Measurements from ENCODE around the gene DNMT3A. TPM values are rescaled to one million over a fixed set of nuclear protein-coding genes. Genes with fewer than 3 reads are reported as not detected.
A peak's percentile ranks its signal among the peaks of the same experiment; 100 is the strongest.

Gene DNMT3A
- polyA plus RNA-seq, 12 donors: 44.6 to 244 (median 56.8) TPM

- no peak for DNase-seq
Observed at GRCh38 chr2:25328152-25329085, 13.3 kb downstream of the DNMT3A start.

GRCh38 chr2:25326326-25327013, 15.3 kb downstream of the DNMT3A start:
- DNase-seq: no peak

DNA sequence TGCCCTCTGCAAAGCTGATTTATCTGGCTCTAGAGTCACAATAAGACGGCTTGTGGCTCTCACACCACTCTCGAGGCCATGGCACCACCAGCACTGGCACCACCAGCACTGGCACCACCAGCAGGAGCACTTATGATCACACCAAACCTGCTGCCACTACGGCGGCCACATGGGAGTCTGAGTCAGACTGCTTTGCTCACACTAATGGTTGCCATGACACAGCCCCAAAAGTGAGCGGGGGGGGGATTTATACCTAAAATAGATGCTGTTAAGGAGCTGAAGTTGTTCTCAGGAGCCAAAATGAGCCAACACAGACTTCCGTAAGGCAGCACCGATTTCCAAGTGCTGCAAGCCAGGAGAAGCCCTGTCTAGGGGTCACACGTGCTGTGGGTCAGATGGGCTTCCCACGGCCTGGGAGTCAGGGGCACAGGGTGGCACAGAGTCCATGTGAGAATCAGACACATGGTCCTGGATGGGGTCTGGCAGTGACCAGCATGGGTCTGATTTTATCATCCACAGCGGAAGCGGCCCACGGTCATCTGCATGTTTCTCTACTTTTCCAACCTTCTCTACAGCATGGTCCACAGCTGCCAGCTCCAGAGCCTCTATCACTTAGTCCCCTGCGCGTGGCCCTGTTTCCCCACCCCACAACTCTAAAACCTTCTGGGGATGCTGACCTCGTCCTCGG, 16.7 kb downstream of the DNMT3A start:
- DNase-seq: no peak

DNA sequence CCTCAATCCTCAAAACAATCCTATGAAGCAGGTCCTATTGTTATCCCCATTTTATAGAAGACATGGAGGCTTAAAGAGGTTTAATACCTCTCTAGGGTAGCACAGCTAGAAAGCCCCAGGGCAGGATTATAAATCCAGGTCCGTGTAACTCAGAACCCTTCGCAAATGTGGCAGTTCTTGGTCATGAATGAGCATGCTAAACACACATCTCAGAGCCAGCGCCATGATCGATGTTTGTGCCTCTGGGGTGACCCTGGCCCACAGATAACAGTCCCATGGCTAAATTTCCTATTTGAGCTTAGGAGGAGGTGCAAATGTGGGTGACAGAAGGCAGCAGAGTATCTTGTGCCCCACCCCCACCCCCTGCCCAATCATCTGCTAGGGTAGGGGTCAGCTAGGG, 17.5 kb downstream of the DNMT3A start:
- no peak for DNase-seq

- no peak for DNase-seq
Observed at GRCh38 chr2:25323610-25324189, 18.0 kb downstream of the DNMT3A start.

- no peak for DNase-seq
Observed at GRCh38 chr2:25323042-25323514, 18.6 kb downstream of the DNMT3A start.

DNA sequence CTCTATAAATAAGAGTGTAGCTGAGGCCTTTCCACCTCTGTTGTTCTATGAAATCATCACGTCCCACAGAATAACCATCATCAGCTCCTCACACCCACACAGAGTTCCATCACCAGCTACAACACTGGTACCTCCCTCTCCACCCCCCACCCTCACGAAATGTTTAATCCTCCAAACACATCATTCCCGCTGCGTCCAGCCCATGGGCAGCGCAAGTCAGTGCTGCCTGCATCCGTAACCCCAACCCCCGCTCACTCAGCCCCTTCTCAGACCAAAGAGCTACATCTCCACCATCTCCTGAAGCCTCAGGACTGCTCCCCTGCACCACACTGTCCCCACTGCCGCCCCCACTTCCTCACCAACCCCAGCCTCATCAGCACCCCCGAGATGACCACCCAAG, 19.4 kb downstream of the DNMT3A start:
- no peak for DNase-seq

- DNase-seq: no peak
Observed at GRCh38 chr2:25320077-25320476, 21.6 kb downstream of the DNMT3A start.

DNA sequence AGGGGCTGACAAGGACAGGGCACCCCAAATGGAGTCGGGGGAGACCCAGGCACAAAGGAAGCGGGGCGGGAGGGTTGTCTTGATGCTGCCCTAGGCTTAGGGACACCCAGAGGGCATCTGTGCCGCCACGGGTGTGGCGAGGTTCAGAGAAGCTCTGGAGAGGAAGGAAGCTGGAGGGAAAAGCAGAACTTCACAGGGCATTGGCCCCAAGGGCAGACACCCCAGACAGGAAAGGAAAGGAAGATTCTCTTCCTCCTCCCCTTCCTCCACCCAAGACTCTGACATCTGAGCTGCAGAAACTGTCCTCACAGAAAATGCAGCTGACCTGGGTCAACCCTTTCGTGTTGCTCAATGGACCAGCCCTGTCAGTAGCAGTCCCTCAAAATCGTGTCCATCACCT, 25.6 kb downstream of the DNMT3A start:
- no peak for DNase-seq

DNA sequence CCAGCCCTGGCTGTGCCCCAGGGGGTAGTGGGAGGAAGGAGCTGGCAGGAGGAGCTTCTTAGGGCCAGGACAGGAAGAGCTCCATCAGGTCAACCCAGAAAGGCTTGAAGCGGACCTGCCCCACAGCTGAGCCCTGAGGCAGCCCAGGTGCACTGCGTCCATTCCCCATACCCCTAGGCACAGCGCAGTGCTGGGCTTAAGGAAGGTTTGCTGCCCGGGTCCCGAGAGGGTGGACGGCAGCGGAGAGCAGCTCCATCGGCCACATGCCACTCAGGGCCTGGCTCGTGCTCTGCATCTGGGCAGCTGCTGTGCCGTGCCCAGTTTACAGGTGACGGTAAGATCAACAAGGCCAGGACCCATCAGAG, 26.4 kb downstream of the DNMT3A start:
- no peak for DNase-seq

DNA sequence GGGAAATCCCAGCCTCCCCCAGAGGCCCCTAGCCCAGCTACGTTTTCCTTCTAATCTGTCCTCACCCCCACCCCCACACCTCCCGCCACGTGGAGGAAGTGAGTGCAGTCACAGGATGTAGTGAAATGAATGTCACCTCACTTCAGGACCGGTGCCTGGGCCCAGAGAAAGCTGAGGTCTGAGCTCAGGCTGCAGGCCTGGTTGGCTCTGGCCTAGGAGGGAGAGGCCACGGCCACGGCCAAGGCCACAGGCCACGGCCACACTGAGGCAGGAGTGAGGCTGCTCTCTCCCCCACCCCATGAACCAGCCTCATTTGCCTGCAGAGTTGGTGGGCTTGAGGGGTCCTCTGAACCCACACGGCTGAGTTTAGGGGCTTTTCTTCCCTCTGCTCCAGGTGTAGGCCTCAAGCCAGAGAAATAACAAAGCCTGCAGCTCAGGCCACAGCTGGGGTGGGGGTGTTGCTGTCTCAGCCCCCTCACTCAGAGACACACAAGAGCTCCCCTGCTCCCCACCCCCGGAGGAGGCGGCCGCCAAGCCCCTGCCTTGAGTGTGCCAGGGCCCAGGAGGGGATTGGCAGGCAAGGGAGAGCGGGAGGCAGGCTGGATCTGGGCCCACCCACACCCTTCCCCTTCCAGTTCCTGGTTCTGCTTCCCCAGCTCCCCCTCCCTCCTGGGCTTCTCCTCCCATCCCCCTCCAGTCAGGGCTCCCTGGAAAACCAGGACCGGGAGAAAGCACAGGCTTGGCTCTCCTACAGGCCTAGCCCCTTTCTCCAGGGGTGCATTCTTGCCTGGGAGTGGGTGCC, 27.0 kb downstream of the DNMT3A start:
- peak; percentile 77 for DNase-seq

- DNase-seq: no peak
Observed at GRCh38 chr2:25313711-25314513, 27.8 kb downstream of the DNMT3A start.

- no peak for DNase-seq
Observed at GRCh38 chr2:25312958-25313710, 28.6 kb downstream of the DNMT3A start.

DNA sequence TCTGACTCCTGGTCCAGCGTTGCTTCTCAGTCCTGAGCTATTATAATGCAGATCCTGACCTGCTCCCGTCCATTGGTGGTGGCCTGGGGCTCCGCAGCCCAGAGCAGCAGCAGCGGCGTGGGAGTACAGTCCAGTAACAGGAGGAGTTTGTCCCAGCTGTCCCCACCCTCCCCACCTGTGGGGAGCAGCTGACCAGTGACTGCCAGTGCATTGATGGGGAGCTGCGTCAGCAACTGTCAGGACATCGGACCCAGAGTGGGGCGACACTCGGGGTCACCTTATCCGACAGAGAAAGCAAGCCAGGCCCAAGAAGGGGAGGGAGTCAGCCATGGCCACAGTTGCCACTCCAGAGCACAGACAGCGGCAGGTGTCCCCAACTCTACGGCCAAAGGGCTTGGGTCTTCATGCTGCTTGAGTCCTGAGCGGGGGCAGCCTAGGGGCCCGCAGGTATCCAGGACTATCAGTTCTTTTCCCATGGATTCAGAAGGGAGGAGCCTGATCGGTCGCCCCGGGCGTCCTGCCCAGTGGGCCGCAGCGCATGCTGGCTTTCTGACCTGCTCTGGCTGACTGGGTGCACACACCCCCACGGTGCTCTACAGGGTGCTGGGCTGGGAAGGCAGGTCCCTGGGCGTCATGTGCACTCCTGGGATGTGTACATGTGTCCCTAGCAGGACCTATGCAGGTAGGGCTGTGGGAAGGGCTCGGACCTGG, 29.7 kb downstream of the DNMT3A start:
- no peak for DNase-seq

- no peak for DNase-seq
Observed at GRCh38 chr2:25310965-25311864, 30.5 kb downstream of the DNMT3A start.

DNA sequence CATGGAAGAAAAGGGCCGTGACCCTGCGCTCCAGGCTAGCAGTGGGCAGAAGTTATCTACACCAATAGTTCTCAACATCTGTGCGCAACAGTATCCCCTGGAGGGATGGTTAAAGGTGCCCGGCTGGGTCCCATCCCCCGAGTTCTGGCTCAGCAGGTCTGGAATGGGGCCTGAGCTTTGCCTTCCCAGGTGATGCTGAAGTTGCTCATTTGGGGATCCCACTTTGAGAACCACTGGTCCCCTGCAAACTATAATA, 31.1 kb downstream of the DNMT3A start:
- no peak for DNase-seq

- DNase-seq: peak; percentile 45
Observed at GRCh38 chr2:25309402-25309801, 32.3 kb downstream of the DNMT3A start.

DNA sequence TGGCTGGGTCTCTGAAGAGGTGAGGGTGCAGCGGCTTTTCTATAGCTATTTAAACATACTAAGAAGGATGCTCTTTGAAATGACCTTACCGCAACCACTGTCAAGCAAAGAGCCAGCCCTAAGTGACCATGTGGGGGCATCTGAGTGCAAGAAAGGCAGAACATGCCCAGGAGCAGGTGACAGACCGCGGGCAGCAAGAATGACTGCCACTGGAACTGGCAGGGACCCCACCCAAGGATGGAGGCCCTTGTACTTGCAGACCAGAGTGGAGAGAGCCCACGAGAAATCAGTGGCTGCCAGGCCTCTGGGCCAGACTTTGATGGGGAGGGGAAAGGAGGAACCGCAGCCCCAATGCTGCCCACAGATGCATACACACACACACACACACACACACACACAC, 33.1 kb downstream of the DNMT3A start:
- no peak for DNase-seq
